Esophagus muscularis mucosa (tissue), 3 donors: ENCODE data around the gene CDH4.

Experiments used
- CTCF ChIP-seq, 3 experiments: fragments of 200-600 bp in 2 of 3; fragments of 450-650 bp in 1 of 3; sonication (generic) in 2 of 3; IDR thresholded peaks; one replicate each; pipeline ENCODE4 v1.5.1; 2017 to 2019; ENCODE audit warnings: antibody characterized with exemption in 3 of 3, mild to moderate bottlenecking in 2 of 3, moderate library complexity in 1 of 3
- POLR2AphosphoS5 ChIP-seq, 2 donors: sonication (generic); formaldehyde crosslinking; IDR thresholded peaks; one replicate each; pipeline ENCODE4 v1.6.1; 2017; ENCODE audit warnings: antibody characterized with exemption in 2 of 2

DNA sequence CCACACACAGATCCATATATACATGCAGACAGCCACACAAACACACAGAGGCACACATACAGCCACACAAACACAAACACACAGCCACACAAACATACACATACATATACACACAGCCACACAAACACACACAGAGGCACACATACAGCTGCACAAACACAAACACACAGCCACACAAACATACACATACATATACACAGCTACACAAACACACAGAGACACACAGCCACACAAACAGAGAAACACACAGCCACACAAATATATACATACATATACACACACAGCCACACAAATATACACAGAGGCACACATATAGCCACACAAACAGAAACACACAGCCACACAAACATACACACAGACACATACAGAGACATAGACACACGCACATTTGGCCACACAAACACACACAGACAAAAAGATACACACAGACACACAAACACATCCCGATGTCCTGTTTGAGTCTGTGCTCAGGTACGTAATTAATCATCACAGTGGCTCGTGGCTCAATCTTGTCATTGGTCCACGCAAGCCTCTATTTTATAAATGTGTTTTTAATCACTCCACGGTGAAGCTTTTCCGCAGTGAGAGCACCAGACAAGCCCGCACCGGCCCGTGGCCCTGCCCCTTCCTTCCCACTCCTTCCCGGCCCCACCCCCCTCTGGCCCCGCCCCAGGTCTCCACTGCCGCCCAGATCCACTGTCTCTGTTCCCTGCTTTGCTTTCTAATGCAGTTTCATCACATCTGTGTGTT, 135.3 kb downstream of the CDH4 start:
- TF ChIP-seq CTCF (IDR thresholded peaks at IDR 0.05) = no peak
- no peak for TF ChIP-seq POLR2AphosphoS5 (IDR thresholded peaks at IDR 0.05)
